Measurements from ENCODE around the gene CARMIL3. TPM values are rescaled to one million over a fixed set of nuclear protein-coding genes. Genes with fewer than 3 reads are reported as not detected.

Gene CARMIL3
- total RNA-seq, 1 experiment from 2014 or later, result 0.71 TPM

- no peak for TF ChIP-seq CBX3 (IDR thresholded peaks at IDR 0.05; ENCODE audit: low read depth)
- TF ChIP-seq CTCF (IDR thresholded peaks at IDR 0.05 in 2 of 3, conservative IDR thresholded peaks at IDR 0.05 in 1 of 3; ENCODE audit: borderline replicate concordance in 1 of 3, insufficient read depth in 1 of 3, low read depth in 2 of 3, low read length in 2 of 3), result no peak
- TF ChIP-seq ZFX (IDR thresholded peaks at IDR 0.05), result no peak
- TF ChIP-seq CEBPB (IDR thresholded peaks at IDR 0.05; ENCODE audit: low read depth), result no peak
- no peak for TF ChIP-seq ZNF274 (IDR thresholded peaks at IDR 0.05; ENCODE audit: low read depth, low read length)
- no peak for TF ChIP-seq EZH2 (IDR thresholded peaks at IDR 0.05)
- TF ChIP-seq ELF1 (IDR thresholded peaks at IDR 0.05; ENCODE audit: borderline replicate concordance, low read depth), result no peak
- TF ChIP-seq EZH2phosphoT487 (IDR thresholded peaks at IDR 0.05; ENCODE audit: borderline replicate concordance), result no peak
- no peak for TF ChIP-seq RAD21 (IDR thresholded peaks at IDR 0.05; ENCODE audit: low read depth)
Measured at GRCh38 chr14:24063263-24063836, 11.5 kb downstream of the CARMIL3 start (continued).

- DNase-seq (ENCODE audit: low read depth, low spot score) (no peak), ATAC-seq (no peak)
- ChIA-PET POLR2A (no interaction called here), RAD21 (ENCODE audit: low non-redundant PET in 1 of 2, low total read pairs in 2 of 2, uncharacterized antibody in 2 of 2, unreplicated experiment in 2 of 2) (interaction anchor here in 1 of 2 experiments (0.5 kb wide), 1 partner anchor 167 kb away, joined by 6 read pairs; no protein-coding TSS in a partner anchor), CTCF (no interaction called here)
- Histone ChIP-seq H3K36me3 (ENCODE audit: control insufficient read depth in 1 of 2, insufficient read depth in 2 of 2, low read length in 2 of 2) (no peaks in the 10 kb centered on the region), H3K27me3 (ENCODE audit: insufficient read depth, low read length) (no peaks in the 10 kb centered on the region), H3K4me3 (replicated peaks in 1 of 2; ENCODE audit: low read depth in 1 of 2, low read length in 2 of 2) (no peak overlapping the region), H3K27ac (ENCODE audit: low read depth, low read length) (no peak overlapping the region), H3K79me2 (ENCODE audit: insufficient read depth, low read length) (no peaks in the 10 kb centered on the region), H3K4me1 (ENCODE audit: control insufficient read depth in 1 of 2, insufficient read depth in 2 of 2, low read length in 2 of 2) (no peaks in the 10 kb centered on the region), H3K9ac (ENCODE audit: low read length) (no peak overlapping the region), H3K9me3 (ENCODE audit: control insufficient read depth in 1 of 2, insufficient read depth in 1 of 2, low read depth in 1 of 2, low read length in 2 of 2) (no peaks in the 10 kb centered on the region), H4K20me1 (ENCODE audit: insufficient read depth) (no peaks in the 10 kb centered on the region), H2AFZ (ENCODE audit: low read depth, low read length, poor library complexity, severe bottlenecking) (no peak overlapping the region), H3K4me2 (ENCODE audit: low read length) (no peak overlapping the region), H3K9me2 (ENCODE audit: insufficient read depth) (no peaks in the 10 kb centered on the region)
- intact Hi-C loops (cut with micrococcal nuclease), result no loop called here
- no TSS peak for BruUV-seq (replicated peaks)
- TF ChIP-seq EGR1 (IDR thresholded peaks at IDR 0.05; ENCODE audit: low read depth) (no peak), SP1 (IDR thresholded peaks at IDR 0.05; ENCODE audit: low read depth) (no peak), ZBTB33 (IDR thresholded peaks at IDR 0.05; ENCODE audit: extremely low read depth, insufficient replicate concordance, low read length) (no peak), ZFX (IDR thresholded peaks at IDR 0.05) (no peak), CTCF (IDR thresholded peaks at IDR 0.05 in 2 of 3, conservative IDR thresholded peaks at IDR 0.05 in 1 of 3; ENCODE audit: borderline replicate concordance in 1 of 3, insufficient read depth in 1 of 3, low read depth in 2 of 3, low read length in 2 of 3) (no peak), EZH2 (IDR thresholded peaks at IDR 0.05) (no peak), SRF (IDR thresholded peaks at IDR 0.05; ENCODE audit: low read depth) (no peak), ATF3 (IDR thresholded peaks at IDR 0.05) (no peak)
Measured at GRCh38 chr14:24064091-24064795, 12.4 kb downstream of the CARMIL3 start.

All from HCT116 (cell line).